ENCODE data around the gene PTPRG.

PTPRG gene

DNA sequence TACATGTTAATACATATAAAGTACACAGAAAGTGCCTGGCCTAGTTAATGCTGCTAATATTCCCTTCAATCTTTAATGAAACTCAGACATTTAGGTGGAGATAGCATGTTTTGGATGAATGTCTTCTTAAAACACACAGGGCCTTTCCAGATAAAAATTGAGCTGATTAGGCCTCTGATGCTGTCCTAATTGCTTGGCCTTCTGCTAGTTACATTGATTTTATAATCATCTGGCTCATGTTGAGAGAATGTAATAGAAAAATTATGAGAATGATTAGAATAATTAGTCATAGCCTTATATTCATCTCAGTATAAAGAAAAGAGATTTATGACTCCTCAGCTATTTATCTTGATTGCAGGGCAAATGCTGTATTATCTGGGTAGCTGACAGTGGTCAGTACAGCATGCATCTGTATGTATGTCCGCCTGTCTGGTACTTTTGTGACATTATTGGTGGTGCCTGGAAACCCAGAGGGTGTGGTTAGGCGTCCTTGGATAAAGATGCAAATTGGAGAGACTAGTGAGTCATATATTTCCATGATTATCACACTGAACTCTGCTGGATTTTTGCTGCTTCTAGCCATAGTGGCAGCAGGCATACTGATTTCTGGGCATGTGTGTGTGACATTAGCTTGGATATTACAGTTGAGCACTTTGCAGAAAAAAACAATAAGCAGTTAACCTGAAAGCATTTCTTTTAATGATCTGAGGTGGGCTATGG, 691.2 kb downstream of the PTPRG start:
- TF ChIP-seq, protein P1, sequence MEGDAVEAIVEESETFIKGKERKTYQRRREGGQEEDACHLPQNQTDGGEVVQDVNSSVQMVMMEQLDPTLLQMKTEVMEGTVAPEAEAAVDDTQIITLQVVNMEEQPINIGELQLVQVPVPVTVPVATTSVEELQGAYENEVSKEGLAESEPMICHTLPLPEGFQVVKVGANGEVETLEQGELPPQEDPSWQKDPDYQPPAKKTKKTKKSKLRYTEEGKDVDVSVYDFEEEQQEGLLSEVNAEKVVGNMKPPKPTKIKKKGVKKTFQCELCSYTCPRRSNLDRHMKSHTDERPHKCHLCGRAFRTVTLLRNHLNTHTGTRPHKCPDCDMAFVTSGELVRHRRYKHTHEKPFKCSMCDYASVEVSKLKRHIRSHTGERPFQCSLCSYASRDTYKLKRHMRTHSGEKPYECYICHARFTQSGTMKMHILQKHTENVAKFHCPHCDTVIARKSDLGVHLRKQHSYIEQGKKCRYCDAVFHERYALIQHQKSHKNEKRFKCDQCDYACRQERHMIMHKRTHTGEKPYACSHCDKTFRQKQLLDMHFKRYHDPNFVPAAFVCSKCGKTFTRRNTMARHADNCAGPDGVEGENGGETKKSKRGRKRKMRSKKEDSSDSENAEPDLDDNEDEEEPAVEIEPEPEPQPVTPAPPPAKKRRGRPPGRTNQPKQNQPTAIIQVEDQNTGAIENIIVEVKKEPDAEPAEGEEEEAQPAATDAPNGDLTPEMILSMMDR (IDR thresholded peaks at IDR 0.05; ENCODE audit: low read depth, low read length), result no peak
- DNase-seq (ENCODE audit: extremely low read depth, low read depth), result no peak

DNA sequence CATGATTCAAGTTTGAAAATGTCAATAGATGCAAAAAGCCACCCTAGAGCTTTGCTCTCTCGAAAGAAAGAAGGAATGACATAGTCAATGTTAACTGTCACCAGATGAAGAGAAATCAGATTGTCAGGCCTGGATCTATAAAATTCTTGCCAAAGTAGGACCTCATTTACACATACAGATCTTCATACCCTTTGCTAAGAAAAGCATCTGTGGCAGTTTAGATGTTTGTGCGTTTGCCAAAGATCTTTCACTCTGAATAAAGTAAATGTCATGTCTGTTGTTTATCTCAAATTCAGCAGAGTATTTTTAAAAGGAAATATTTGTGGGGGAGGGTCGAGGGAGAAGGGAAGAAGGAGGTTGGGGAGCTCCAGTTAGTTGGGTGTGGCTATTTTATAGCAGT, 692.6 kb downstream of the PTPRG start:
- TF ChIP-seq, protein P1 (IDR thresholded peaks at IDR 0.05; ENCODE audit: low read depth, low read length), result no peak
- DNase-seq (ENCODE audit: extremely low read depth, low read depth), result no peak

DNA sequence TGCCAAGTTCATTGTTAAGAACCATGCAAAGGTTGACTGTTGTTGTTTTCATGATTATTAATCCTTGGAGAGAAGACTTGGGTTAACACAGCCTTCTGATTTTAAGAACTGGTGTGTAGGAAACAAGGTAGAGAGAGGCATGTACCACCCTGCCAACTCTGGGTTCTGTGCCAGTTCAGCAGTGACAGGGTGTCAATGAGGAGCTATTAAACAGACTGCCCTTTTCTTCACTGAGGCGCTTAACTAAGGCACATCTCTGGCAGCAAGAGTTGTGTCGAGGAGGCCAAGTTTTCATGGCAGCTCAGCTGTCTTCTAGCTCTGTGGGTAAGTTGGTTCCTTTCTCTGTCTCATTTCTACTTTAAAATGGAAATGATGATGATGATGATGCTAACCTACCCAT, 694.4 kb downstream of the PTPRG start:
- no peak for DNase-seq (ENCODE audit: extremely low read depth, low read depth)

DNA sequence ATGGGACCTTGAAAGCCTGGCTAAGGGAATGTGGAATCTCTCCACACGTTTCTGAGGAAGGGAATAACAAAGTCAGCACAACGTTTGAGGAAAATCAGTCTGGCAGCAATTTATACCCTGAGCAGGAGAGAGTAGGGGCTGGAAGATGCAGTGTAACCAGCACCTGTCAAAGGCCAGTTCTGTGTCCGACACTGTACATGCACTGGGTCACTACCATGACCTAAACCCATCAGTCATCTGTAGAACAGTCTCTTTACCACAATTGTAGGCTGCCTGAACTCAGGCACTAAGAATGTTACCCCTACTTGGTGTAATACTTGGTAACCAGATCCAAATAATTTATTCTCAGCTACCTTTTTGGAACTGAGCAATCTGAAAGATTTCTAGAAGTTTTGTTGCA, 698.6 kb downstream of the PTPRG start:
- TF ChIP-seq, protein P1 (IDR thresholded peaks at IDR 0.05; ENCODE audit: low read depth, low read length), result no peak

More for the DNA sequence above, 694.4 kb downstream of the PTPRG start:
- TF ChIP-seq, protein P1 (IDR thresholded peaks at IDR 0.05; ENCODE audit: low read depth, low read length), result no peak

GRCh38 chr3:62260655-62261054, 699.3 kb downstream of the PTPRG start:
- TF ChIP-seq, protein P1 (IDR thresholded peaks at IDR 0.05; ENCODE audit: low read depth, low read length), result no peak
- no peak for DNase-seq (ENCODE audit: extremely low read depth, low read depth)

More for the DNA sequence above, 698.6 kb downstream of the PTPRG start:
- no peak for DNase-seq (ENCODE audit: extremely low read depth, low read depth)

DNA sequence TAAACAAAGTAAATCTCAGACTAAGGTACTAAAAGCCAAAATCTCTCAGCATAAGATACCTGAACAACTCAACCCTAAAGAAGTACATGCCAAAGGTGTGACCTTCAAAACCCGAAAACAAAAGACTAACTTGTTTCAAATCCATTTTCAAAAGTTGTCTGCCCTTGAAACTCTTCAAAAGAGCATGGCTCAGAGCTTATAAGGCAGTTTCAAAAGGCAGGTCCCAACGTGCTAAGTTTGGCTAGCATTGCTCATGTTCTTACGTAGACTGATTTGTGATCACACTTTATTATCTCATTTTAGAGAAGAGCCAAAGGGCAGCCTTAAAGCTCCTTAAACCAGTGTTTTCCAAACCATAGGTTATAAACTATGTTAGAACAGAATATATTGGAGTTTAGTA, 699.8 kb downstream of the PTPRG start:
- no peak for DNase-seq (ENCODE audit: extremely low read depth, low read depth)
- TF ChIP-seq, protein P1 (IDR thresholded peaks at IDR 0.05; ENCODE audit: low read depth, low read length), result no peak

GRCh38 chr3:62261736-62262135, 700.4 kb downstream of the PTPRG start:
- TF ChIP-seq, protein P1 (IDR thresholded peaks at IDR 0.05; ENCODE audit: low read depth, low read length), result no peak
- DNase-seq (ENCODE audit: extremely low read depth, low read depth), result no peak
